Measurements from ENCODE around the gene SNX1. TPM values are rescaled to one million over a fixed set of nuclear protein-coding genes. Genes with fewer than 3 reads are reported as not detected.

The SNX1 gene
- total and polyA plus RNA-seq, 2 of the 13 experiments (the other 11 are each of a cell fraction or from before 2014, with no cell fraction given), result 29.3 to 60.1 TPM

DNA sequence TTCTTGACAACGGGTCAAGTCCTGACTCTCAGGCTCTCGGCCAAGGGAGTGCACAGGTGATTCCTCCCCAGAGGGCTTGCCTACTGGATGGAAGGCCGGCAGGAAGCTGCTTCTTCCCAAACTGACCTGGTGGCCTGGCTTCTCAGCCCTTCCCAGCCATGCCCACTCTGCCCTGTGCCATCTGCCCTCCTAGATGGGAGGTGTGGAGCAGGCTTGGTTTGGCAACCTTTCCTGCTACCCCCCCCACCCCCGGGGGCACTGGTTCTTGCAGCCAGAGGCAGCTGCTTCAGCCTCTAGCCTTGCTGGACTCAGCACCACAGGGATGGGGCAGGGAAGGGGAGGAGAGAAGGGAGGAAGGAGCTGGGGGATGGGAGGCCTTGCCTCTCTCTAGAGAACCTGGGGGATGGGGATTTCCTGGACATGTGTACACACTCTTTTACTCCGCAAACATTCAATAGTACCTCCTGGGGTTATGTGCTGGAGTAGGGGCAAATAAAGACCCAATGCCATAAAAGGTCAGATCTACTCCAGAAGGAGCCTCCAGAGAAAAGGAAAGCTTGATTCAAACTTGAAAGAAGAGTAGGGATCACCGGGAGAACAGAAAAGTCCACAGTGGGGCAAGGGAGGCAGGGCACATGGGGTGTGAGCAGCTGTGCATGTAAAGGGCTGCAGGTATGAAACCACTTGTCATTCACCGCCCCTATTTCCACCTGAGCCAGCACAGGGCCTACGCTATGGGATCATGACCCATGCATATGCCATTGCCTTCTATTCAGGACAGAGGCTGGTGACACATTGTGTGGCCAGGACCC, 45.3 kb upstream of the SNX1 start (continued):
- TF ChIP-seq, protein P1, sequence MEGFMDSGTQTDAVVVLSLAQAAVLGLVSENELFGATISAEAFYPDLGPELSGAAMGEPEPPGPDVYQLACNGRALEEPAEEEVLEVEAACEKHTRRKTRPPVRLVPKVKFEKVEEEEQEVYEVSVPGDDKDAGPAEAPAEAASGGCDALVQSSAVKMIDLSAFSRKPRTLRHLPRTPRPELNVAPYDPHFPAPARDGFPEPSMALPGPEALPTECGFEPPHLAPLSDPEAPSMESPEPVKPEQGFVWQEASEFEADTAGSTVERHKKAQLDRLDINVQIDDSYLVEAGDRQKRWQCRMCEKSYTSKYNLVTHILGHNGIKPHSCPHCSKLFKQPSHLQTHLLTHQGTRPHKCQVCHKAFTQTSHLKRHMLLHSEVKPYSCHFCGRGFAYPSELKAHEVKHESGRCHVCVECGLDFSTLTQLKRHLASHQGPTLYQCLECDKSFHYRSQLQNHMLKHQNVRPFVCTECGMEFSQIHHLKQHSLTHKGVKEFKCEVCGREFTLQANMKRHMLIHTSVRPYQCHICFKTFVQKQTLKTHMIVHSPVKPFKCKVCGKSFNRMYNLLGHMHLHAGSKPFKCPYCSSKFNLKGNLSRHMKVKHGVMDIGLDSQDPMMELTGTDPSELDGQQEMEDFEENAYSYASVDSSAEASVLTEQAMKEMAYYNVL (CRISPR knock-in tag; IDR thresholded peaks at IDR 0.05; ENCODE audit: borderline replicate concordance), result 0 out of 2 replicates have a peak, but pooled peaks have one; percentile 26
- TF ChIP-seq, protein P2, sequence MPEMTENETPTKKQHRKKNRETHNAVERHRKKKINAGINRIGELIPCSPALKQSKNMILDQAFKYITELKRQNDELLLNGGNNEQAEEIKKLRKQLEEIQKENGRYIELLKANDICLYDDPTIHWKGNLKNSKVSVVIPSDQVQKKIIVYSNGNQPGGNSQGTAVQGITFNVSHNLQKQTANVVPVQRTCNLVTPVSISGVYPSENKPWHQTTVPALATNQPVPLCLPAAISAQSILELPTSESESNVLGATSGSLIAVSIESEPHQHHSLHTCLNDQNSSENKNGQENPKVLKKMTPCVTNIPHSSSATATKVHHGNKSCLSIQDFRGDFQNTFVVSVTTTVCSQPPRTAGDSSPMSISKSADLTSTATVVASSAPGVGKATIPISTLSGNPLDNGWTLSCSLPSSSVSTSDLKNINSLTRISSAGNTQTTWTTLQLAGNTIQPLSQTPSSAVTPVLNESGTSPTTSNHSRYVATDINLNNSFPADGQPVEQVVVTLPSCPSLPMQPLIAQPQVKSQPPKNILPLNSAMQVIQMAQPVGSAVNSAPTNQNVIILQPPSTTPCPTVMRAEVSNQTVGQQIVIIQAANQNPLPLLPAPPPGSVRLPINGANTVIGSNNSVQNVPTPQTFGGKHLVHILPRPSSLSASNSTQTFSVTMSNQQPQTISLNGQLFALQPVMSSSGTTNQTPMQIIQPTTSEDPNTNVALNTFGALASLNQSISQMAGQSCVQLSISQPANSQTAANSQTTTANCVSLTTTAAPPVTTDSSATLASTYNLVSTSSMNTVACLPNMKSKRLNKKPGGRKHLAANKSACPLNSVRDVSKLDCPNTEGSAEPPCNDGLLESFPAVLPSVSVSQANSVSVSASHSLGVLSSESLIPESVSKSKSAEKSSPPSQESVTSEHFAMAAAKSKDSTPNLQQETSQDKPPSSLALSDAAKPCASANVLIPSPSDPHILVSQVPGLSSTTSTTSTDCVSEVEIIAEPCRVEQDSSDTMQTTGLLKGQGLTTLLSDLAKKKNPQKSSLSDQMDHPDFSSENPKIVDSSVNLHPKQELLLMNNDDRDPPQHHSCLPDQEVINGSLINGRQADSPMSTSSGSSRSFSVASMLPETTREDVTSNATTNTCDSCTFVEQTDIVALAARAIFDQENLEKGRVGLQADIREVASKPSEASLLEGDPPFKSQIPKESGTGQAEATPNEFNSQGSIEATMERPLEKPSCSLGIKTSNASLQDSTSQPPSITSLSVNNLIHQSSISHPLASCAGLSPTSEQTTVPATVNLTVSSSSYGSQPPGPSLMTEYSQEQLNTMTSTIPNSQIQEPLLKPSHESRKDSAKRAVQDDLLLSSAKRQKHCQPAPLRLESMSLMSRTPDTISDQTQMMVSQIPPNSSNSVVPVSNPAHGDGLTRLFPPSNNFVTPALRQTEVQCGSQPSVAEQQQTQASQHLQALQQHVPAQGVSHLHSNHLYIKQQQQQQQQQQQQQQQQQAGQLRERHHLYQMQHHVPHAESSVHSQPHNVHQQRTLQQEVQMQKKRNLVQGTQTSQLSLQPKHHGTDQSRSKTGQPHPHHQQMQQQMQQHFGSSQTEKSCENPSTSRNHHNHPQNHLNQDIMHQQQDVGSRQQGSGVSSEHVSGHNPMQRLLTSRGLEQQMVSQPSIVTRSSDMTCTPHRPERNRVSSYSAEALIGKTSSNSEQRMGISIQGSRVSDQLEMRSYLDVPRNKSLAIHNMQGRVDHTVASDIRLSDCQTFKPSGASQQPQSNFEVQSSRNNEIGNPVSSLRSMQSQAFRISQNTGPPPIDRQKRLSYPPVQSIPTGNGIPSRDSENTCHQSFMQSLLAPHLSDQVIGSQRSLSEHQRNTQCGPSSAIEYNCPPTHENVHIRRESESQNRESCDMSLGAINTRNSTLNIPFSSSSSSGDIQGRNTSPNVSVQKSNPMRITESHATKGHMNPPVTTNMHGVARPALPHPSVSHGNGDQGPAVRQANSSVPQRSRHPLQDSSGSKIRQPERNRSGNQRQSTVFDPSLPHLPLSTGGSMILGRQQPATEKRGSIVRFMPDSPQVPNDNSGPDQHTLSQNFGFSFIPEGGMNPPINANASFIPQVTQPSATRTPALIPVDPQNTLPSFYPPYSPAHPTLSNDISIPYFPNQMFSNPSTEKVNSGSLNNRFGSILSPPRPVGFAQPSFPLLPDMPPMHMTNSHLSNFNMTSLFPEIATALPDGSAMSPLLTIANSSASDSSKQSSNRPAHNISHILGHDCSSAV (CRISPR knock-in tag; IDR thresholded peaks at IDR 0.05; ENCODE audit: borderline replicate concordance), result no peak
- TF ChIP-seq, protein P3, sequence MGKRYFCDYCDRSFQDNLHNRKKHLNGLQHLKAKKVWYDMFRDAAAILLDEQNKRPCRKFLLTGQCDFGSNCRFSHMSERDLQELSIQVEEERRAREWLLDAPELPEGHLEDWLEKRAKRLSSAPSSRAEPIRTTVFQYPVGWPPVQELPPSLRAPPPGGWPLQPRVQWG (CRISPR knock-in tag; IDR thresholded peaks at IDR 0.05; ENCODE audit: borderline replicate concordance, low read depth), result no peak
- TF ChIP-seq, protein P4, sequence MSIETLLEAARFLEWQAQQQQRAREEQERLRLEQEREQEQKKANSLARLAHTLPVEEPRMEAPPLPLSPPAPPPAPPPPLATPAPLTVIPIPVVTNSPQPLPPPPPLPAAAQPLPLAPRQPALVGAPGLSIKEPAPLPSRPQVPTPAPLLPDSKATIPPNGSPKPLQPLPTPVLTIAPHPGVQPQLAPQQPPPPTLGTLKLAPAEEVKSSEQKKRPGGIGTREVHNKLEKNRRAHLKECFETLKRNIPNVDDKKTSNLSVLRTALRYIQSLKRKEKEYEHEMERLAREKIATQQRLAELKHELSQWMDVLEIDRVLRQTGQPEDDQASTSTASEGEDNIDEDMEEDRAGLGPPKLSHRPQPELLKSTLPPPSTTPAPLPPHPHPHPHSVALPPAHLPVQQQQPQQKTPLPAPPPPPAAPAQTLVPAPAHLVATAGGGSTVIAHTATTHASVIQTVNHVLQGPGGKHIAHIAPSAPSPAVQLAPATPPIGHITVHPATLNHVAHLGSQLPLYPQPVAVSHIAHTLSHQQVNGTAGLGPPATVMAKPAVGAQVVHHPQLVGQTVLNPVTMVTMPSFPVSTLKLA (IDR thresholded peaks at IDR 0.05), result no peak
- TF ChIP-seq KLF9 (CRISPR knock-in tag; IDR thresholded peaks at IDR 0.05; ENCODE audit: low read depth) (no peak), SYNCRIP (IDR thresholded peaks at IDR 0.05; ENCODE audit: insufficient read depth, low read depth, low read length) (no peak), CBX2 (IDR thresholded peaks at IDR 0.05; ENCODE audit: low read depth, low read length) (no peak), CBX2 (CRISPR knock-in tag; IDR thresholded peaks at IDR 0.05; ENCODE audit: low read depth) (no peak), TEAD2 (CRISPR knock-in tag; IDR thresholded peaks at IDR 0.05) (no peak), SNAI1 (CRISPR knock-in tag; IDR thresholded peaks at IDR 0.05; ENCODE audit: borderline replicate concordance) (no peak), PCBP1 (IDR thresholded peaks at IDR 0.05; ENCODE audit: borderline replicate concordance, low read depth, low read length) (0 out of 2 replicates have a peak, but pooled peaks have one; percentile 29)
- TF ChIP-seq, protein P5, sequence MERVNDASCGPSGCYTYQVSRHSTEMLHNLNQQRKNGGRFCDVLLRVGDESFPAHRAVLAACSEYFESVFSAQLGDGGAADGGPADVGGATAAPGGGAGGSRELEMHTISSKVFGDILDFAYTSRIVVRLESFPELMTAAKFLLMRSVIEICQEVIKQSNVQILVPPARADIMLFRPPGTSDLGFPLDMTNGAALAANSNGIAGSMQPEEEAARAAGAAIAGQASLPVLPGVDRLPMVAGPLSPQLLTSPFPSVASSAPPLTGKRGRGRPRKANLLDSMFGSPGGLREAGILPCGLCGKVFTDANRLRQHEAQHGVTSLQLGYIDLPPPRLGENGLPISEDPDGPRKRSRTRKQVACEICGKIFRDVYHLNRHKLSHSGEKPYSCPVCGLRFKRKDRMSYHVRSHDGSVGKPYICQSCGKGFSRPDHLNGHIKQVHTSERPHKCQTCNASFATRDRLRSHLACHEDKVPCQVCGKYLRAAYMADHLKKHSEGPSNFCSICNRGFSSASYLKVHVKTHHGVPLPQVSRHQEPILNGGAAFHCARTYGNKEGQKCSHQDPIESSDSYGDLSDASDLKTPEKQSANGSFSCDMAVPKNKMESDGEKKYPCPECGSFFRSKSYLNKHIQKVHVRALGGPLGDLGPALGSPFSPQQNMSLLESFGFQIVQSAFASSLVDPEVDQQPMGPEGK (CRISPR knock-in tag; IDR thresholded peaks at IDR 0.05), result no peak

Data from HepG2 (cell line).